Epithelial cell of esophagus (primary cell): ENCODE data around the gene ZNF853.

Experiments used
- DNase-seq: peaks from one replicate; pipeline ENCODE4 v3.0.0; 2010; ENCODE audit warnings: low read depth
- H3K4me3 ChIP-seq: 2 replicates; pipeline ENCODE4 v1.5.1; 2011; ENCODE audit warnings: mild to moderate bottlenecking, low read length, control low read depth
- CTCF ChIP-seq: IDR thresholded peaks from 2 replicates; pipeline ENCODE4 v1.5.1; 2011; ENCODE audit warnings: low read depth, mild to moderate bottlenecking, low read length, control low read depth, inconsistent platforms; ENCODE audit not compliant: insufficient read depth; ENCODE audit errors: missing control alignments

Gene ZNF853

DNA sequence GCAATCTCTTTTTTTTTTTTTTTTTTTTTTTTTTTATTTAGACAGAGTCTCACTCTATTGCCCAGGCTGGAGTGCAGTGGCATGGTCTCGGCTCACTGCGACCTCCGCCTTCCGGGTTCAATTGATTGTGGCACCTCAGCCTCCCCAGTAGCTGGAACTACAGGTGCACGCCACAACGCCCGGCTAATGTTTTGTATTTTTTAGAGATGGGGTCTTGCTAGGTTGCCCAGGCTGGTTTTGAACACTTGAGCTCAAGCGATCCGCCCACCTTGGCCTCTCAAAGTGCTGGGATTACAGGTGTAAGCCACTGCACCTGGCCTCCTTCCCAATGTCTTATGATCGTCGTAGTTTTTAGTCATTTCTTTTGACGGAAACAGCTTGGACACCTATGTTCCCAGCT, 6.6 kb upstream of the ZNF853 start:
- DNase-seq: no peak
- no peak for TF ChIP-seq CTCF
- H3K4me3 ChIP-seq: no peak overlapping the region

DNA sequence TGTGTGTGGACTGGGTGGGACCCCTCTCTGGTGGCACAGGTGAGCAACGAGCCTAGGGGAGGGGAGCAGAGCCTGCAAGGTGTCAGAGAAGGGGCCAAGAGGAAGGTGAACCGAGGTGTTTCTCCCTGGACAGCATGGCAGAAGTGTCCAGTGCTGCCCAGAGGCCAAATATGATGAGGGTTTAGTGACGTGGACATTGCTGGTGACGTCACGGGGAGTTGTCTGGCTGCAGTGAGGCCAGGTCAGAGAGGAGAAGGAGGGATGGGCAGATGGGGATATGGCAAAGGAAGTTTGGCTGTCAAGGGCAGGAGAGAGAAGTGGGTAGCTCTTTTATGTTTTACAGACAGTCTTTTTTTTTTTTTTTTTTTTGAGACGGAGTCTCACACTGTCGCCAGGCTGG, 2.6 kb upstream of the ZNF853 start:
- no peak for TF ChIP-seq CTCF
- no peak for DNase-seq
- no peak overlapping the region for H3K4me3 ChIP-seq

- no peak for DNase-seq
- no peak overlapping the region for H3K4me3 ChIP-seq
- no peak for TF ChIP-seq CTCF
Observed at GRCh38 chr7:6613706-6614105, 1.7 kb upstream of the ZNF853 start.

GRCh38 chr7:6615723-6616555, 529 bp downstream of the ZNF853 start:
- H3K4me3 ChIP-seq: peak overlapping the region; percentile 21
- no peak for DNase-seq
- TF ChIP-seq CTCF: no peak

DNA sequence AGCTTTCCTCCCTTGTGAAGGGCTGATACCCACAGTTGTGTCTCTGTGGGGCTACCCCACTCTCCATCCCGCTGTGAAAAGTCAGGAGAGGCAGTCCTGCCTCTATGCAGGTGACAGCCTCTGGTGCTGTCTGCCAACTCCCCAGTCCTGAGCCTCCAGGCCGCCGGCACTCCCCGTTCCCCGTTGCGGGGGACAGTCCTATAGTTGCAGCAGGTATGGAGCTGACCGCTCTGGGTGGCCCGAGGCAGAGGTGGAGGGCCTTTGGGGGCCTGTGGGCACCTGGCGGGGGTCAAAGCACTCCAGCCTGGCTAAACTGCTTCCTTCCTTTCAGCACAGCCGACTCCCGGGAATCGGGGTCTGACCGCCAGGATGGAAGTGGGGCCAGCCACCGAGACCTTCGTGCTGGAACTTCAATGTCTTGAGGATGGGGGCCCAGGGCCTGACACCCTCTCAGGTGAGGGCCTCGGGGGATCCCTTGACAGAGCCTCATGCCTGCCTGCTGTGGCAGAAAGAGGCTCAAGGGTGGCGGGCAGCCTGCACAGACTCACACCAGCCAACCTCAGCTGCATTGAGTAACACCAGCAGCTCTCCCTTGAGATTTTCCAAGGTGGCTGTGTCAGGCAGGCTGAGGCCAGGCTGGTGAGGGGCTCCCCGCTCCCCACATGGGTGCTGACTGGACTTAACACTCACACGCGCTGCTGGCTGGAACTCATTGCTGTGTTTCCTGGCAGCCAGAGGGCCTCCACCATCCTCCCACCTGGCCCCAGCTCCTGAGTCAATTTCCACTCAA, 1.6 kb downstream of the ZNF853 start:
- DNase-seq: no peak
- H3K4me3 ChIP-seq: no peak overlapping the region
- TF ChIP-seq CTCF: no peak

DNA sequence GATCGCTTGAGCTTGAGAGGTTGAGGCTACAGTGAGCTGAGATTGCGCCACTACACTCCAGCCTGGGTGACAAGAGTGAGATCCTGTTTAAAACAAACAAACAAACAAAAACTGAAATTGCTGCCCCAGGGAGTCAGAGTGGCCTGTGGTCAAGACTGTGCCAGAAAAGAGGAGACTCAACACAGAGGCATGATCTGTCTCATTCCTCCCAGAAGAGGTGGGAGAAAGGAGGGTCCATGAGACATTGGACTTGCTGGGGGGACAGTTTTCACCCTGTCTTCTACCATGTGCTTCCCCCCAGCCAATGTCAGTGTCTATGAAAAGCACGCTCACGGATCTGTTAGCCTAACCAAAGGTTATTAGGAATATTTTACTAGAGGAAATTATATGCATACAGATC, 3.2 kb downstream of the ZNF853 start:
- H3K4me3 ChIP-seq: no peak overlapping the region
- TF ChIP-seq CTCF: no peak
- no peak for DNase-seq
